Natural killer cell (primary cell): ENCODE results near the gene CAV2. TPM values are rescaled to one million over a fixed set of nuclear protein-coding genes. Genes with fewer than 3 reads are reported as not detected.

Experiments used
- ATAC-seq, 3 donors: fragments of 150-1000 bp in 2 of 3; fragments of 200-7000 bp in 1 of 3; cut with Tn5 transposase; 1 replicate in 1 of 3; 2 replicates in 2 of 3; pipeline ENCODE4 v1.10.0; 2021; ENCODE audit warnings: mild to moderate bottlenecking in 2 of 3, moderate library complexity in 2 of 3
- DNase-seq, 2 donors: peaks; one replicate each; pipeline versions ENCODE4 v3.0.0 to v3.0.0-alpha.2; 2013 to 2021; ENCODE audit warnings: mixed read lengths in 1 of 2
- H3K27ac ChIP-seq: one replicate; pipeline ENCODE4 v1.5.1; 2013; ENCODE audit warnings: mild to moderate bottlenecking, low read length
- H3K27me3 ChIP-seq: one replicate; pipeline ENCODE4 v1.6.1; 2013; ENCODE audit warnings: low read length; ENCODE audit not compliant: control insufficient read depth, insufficient read depth
- H3K36me3 ChIP-seq: one replicate; pipeline ENCODE4 v1.6.1; 2013; ENCODE audit warnings: low read length; ENCODE audit not compliant: control insufficient read depth, insufficient read depth
- H3K4me1 ChIP-seq: one replicate; pipeline ENCODE4 v1.6.1; 2013; ENCODE audit warnings: low read length; ENCODE audit not compliant: control insufficient read depth, insufficient read depth
- H3K4me3 ChIP-seq: one replicate; pipeline ENCODE4 v1.5.1; 2013; ENCODE audit warnings: low read length
- H3K9me3 ChIP-seq: one replicate; pipeline ENCODE4 v1.6.1; 2013; ENCODE audit warnings: low read length; ENCODE audit not compliant: control insufficient read depth, insufficient read depth
- H3K27ac Mint-ChIP-seq, 2 donors: one replicate each; pipeline ENCODE4 v1.8.0; 2022; ENCODE audit warnings: mild to moderate bottlenecking in 2 of 2, mixed read lengths in 2 of 2, moderate library complexity in 1 of 2
- H3K27me3 Mint-ChIP-seq, 2 donors: one replicate each; pipeline ENCODE4 v1.8.0; 2022; ENCODE audit warnings: low read depth in 2 of 2, mixed read lengths in 2 of 2
- H3K36me3 Mint-ChIP-seq: one replicate; pipeline ENCODE4 v1.8.0; 2022; ENCODE audit warnings: mixed read lengths
- H3K4me1 Mint-ChIP-seq, 2 donors: one replicate each; pipeline ENCODE4 v1.8.0; 2022; ENCODE audit warnings: mixed read lengths in 2 of 2
- H3K4me3 Mint-ChIP-seq: one replicate; pipeline ENCODE4 v1.8.0; 2022; ENCODE audit warnings: mild to moderate bottlenecking, moderate library complexity, mixed read lengths
- H3K9me3 Mint-ChIP-seq, 2 donors: one replicate each; pipeline ENCODE4 v1.8.0; 2022; ENCODE audit warnings: mixed read lengths in 2 of 2
- CTCF ChIP-seq: fragments of 200-600 bp; IDR thresholded peaks from one replicate; pipeline ENCODE4 v1.8.0; 2022; ENCODE audit warnings: antibody characterized with exemption
- WGBS: methylation state at CpG from one replicate; pipeline ENCODE4 v1.1.7; 2013; ENCODE audit warnings: missing lambda C conversion rate; ENCODE audit not compliant: insufficient coverage; 5-methylcytosine and 5-hydroxymethylcytosine counted together
- intact Hi-C: fragments of 100-400 bp; cut with micrococcal nuclease; formaldehyde crosslinking; loops from one replicate; pipeline ENCODE4 v1.14.2; 2022
- total RNA-seq, 4 donors: library from RNA; stranded (reverse); fragments of 120-200 nt in 1 of 4; gene quantifications; one replicate each; pipeline versions ENCODE4 v1.2.3 to v1.2.4, GENCODE V29; 2013 to 2022

The CAV2 gene
- total RNA-seq, 3 donors from 2014 or later (not counting 1 experiment from before 2014, with no cell fraction given) = 1.9 TPM; not detected in 2

- no peaks in the 10 kb centered on the region for H3K4me1 Mint-ChIP-seq
- no peaks in the 10 kb centered on the region for H3K36me3 Mint-ChIP-seq
- intact Hi-C loops = no loop called here
- Histone ChIP-seq H3K27ac (no peak overlapping the region), H3K9me3 (no peaks in the 10 kb centered on the region), H3K36me3 (no peaks in the 10 kb centered on the region), H3K4me1 (no peaks in the 10 kb centered on the region), H3K4me3 (no peak overlapping the region), H3K27me3 (no peaks in the 10 kb centered on the region)
- 94% methylated on average over 3 of the region's 3 CpGs for WGBS
- ATAC-seq (no peak), DNase-seq (no peak)
- H3K4me3 Mint-ChIP-seq = no peak overlapping the region
- H3K27ac Mint-ChIP-seq = no peak overlapping the region
- H3K9me3 Mint-ChIP-seq = no peaks in the 10 kb centered on the region
- H3K27me3 Mint-ChIP-seq = peaks cover 16 to 34% of the 10 kb centered on the region in 2 donors
- TF ChIP-seq CTCF = no peak
These were observed 53.8 kb downstream of the CAV2 start for GRCh38 chr7:116553168-116553964.

- Histone ChIP-seq H3K27ac (no peak overlapping the region), H3K36me3 (no peaks in the 10 kb centered on the region), H3K4me1 (no peaks in the 10 kb centered on the region), H3K4me3 (no peak overlapping the region), H3K9me3 (no peaks in the 10 kb centered on the region), H3K27me3 (no peaks in the 10 kb centered on the region)
- no peaks in the 10 kb centered on the region for H3K36me3 Mint-ChIP-seq
- no peaks in the 10 kb centered on the region for H3K4me1 Mint-ChIP-seq
- no peak overlapping the region for H3K4me3 Mint-ChIP-seq
- no peak overlapping the region for H3K27ac Mint-ChIP-seq
- no peak for ATAC-seq
- peaks cover 14 to 39% of the 10 kb centered on the region in 2 donors for H3K27me3 Mint-ChIP-seq
- no peak for DNase-seq
- intact Hi-C loops = no loop called here
- no peaks in the 10 kb centered on the region for H3K9me3 Mint-ChIP-seq
- no peak for TF ChIP-seq CTCF
These were observed 54.9 kb downstream of the CAV2 start for GRCh38 chr7:116554436-116554835.

GRCh38 chr7:116554911-116555310, 55.4 kb downstream of the CAV2 start:
- Mint-ChIP-seq H3K9me3 (no peaks in the 10 kb centered on the region), H3K27ac (no peak overlapping the region), H3K4me3 (no peak overlapping the region), H3K36me3 (no peaks in the 10 kb centered on the region), H3K4me1 (no peaks in the 10 kb centered on the region), H3K27me3 (peaks cover 14 to 44% of the 10 kb centered on the region in 2 donors)
- intact Hi-C loops = no loop called here
- no peak for ATAC-seq
- WGBS = 42% methylated on average over 4 of the region's 4 CpGs
- no peak for DNase-seq
- no peaks in the 10 kb centered on the region for H3K27me3 ChIP-seq
- H3K27ac ChIP-seq = no peak overlapping the region
- no peak for TF ChIP-seq CTCF
- H3K36me3 ChIP-seq = no peaks in the 10 kb centered on the region
- H3K9me3 ChIP-seq = no peaks in the 10 kb centered on the region
- H3K4me1 ChIP-seq = no peaks in the 10 kb centered on the region
- H3K4me3 ChIP-seq = no peak overlapping the region
